ENCODE data around the gene PATL1. TPM values are rescaled to one million over a fixed set of nuclear protein-coding genes. Genes with fewer than 3 reads are reported as not detected.
"Not testable (repeated sequence)": the region's sequence is repeated elsewhere in the genome, so short reads cannot be mapped to it uniquely, and the experiment has no call there.

Gene PATL1
- polyA plus RNA-seq, 2 donors: 7.3 to 12.6 TPM

DNA sequence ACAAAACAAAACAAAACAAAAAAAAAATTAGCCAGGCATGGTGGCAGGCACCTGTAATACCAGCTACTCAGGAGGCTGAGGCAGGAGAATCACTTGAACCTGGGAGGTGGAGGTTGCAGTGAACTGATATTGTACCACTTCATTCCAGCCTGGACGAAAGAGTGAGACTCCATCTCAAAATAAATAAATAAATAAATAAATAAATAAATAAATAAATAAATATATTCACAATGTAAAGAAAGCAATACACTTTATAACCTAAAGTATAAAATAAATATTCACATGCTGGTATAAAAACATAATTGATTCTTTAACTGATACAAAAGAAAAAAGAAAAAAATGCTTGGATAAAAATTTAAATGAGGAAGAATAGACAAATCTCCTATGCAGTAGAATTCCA, 34.7 kb upstream of the PATL1 start:
- H3K27ac ChIP-seq (ENCODE audit: low read depth in 2 of 2, low read length in 1 of 2); H3K9me3 ChIP-seq (ENCODE audit: control insufficient read depth in 2 of 2, insufficient read depth in 1 of 2, low read depth in 1 of 2, low read length in 1 of 2); H3K36me3 ChIP-seq (ENCODE audit: control insufficient read depth in 2 of 2, insufficient read depth in 2 of 2, low read length in 1 of 2); H3K27me3 ChIP-seq (ENCODE audit: control insufficient read depth in 1 of 2, insufficient read depth in 2 of 2, low read length in 2 of 2); H3K4me1 ChIP-seq (ENCODE audit: control insufficient read depth in 2 of 2, insufficient read depth in 2 of 2, low read length in 1 of 2); H3K4me3 ChIP-seq (ENCODE audit: low read depth in 1 of 2, low read length in 2 of 2): not testable (repeated sequence)
- WGBS, 2 donors: 85 to 86% methylated on average over 1 of the region's 1 CpG

DNA sequence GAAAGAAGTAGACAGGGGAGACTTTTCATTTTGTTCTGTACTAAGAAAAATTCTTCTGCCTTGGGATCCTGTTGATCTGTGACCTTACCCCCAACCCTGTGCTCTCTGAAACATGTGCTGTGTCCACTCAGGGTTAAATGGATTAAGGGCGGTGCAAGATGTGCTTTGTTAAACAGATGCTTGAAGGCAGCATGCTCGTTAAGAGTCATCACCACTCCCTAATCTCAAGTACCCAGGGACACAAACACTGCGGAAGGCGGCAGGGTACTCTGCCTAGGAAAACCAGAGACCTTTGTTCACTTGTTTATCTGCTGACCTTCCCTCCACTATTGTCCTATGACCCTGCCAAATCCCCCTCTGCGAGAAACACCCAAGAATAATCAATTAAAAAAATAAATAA, 31.3 kb upstream of the PATL1 start:
- H3K27me3 ChIP-seq (ENCODE audit: control insufficient read depth in 1 of 2, insufficient read depth in 2 of 2, low read length in 2 of 2); H3K36me3 ChIP-seq (ENCODE audit: control insufficient read depth in 2 of 2, insufficient read depth in 2 of 2, low read length in 1 of 2); H3K27ac ChIP-seq (ENCODE audit: low read depth in 2 of 2, low read length in 1 of 2); H3K4me1 ChIP-seq (ENCODE audit: control insufficient read depth in 2 of 2, insufficient read depth in 2 of 2, low read length in 1 of 2); H3K9me3 ChIP-seq (ENCODE audit: control insufficient read depth in 2 of 2, insufficient read depth in 1 of 2, low read depth in 1 of 2, low read length in 1 of 2); H3K4me3 ChIP-seq (ENCODE audit: low read depth in 1 of 2, low read length in 2 of 2): not testable (repeated sequence)
- WGBS, 2 donors: 69 to 79% methylated on average over 4 of the region's 5 CpGs

DNA sequence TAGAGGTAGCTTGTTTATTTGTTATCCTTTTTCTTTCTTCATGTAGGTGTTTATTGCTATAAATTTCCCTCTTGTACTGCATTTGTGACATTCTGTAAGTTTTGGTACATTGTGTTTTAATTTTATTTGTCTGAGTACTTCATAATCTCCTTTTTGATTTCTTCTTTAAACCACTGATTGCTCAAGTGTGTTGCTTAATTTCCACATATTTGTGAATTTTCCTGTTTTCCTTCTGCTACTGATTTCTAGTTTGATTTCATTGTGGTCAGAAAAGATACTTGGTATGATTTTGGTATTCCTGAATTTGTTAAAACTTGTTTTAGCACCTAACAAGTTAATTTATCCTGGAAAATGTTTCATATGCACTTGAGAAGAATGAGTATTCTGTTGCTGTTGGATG, 29.7 kb upstream of the PATL1 start:
- Histone ChIP-seq H3K9me3 (ENCODE audit: control insufficient read depth in 2 of 2, insufficient read depth in 1 of 2, low read depth in 1 of 2, low read length in 1 of 2) (no peaks in the 10 kb centered on the region), H3K27ac (ENCODE audit: low read depth in 2 of 2, low read length in 1 of 2) (no peak overlapping the region), H3K4me3 (ENCODE audit: low read depth in 1 of 2, low read length in 2 of 2) (no peak overlapping the region), H3K36me3 (ENCODE audit: control insufficient read depth in 2 of 2, insufficient read depth in 2 of 2, low read length in 1 of 2) (no peaks in the 10 kb centered on the region), H3K27me3 (ENCODE audit: control insufficient read depth in 1 of 2, insufficient read depth in 2 of 2, low read length in 2 of 2) (no peaks in the 10 kb centered on the region), H3K4me1 (ENCODE audit: control insufficient read depth in 2 of 2, insufficient read depth in 2 of 2, low read length in 1 of 2) (no peaks in the 10 kb centered on the region)

DNA sequence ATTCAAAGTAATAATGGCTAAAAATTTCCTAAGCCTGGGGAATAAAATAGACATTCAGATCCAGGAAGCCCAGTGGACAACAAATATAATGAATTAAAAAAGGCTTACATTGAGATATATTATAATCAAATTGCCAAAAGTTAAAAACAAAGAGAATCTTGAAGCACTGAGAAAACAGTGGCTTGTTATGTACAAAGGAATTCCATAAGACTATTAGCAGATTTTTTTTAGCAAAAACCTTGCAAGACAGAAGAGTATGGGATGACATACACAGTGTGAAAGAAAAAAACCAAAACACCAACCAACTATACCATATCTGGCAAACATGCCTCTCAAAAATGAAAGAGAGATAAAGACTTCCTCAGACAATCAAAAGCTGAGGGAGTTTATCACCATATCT, 24.1 kb upstream of the PATL1 start:
- H3K27me3 ChIP-seq (ENCODE audit: control insufficient read depth in 1 of 2, insufficient read depth in 2 of 2, low read length in 2 of 2): no peaks in the 10 kb centered on the region
- no peaks in the 10 kb centered on the region for H3K4me1 ChIP-seq (ENCODE audit: control insufficient read depth in 2 of 2, insufficient read depth in 2 of 2, low read length in 1 of 2)
- H3K9me3 ChIP-seq (ENCODE audit: control insufficient read depth in 2 of 2, insufficient read depth in 1 of 2, low read depth in 1 of 2, low read length in 1 of 2): no peaks in the 10 kb centered on the region
- no peak overlapping the region for H3K27ac ChIP-seq (ENCODE audit: low read depth in 2 of 2, low read length in 1 of 2)
- H3K36me3 ChIP-seq (ENCODE audit: control insufficient read depth in 2 of 2, insufficient read depth in 2 of 2, low read length in 1 of 2): no peaks in the 10 kb centered on the region
- H3K4me3 ChIP-seq (ENCODE audit: low read depth in 1 of 2, low read length in 2 of 2): no peak overlapping the region

DNA sequence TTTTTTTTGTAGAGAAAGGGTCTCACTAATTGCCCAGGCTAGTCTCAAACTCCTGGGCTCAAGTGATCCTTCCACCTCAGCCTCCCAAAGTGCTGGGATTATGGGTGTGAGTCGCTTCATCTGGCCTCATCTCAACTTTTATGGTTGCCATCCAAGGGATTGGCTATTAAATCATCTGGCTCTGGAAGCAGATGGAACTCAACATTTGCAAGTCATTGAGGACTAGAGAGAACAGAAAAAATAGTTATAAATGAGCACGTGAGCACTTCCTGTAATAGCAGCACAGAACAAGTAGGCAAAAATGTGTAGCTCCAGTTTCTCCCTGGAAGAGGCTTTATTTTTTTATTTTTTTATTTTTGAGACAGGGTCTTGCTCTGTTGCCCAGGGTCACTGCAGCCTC, 22.3 kb upstream of the PATL1 start:
- Histone ChIP-seq H3K27me3 (ENCODE audit: control insufficient read depth in 1 of 2, insufficient read depth in 2 of 2, low read length in 2 of 2) (no peaks in the 10 kb centered on the region), H3K4me1 (ENCODE audit: control insufficient read depth in 2 of 2, insufficient read depth in 2 of 2, low read length in 1 of 2) (no peaks in the 10 kb centered on the region), H3K36me3 (ENCODE audit: control insufficient read depth in 2 of 2, insufficient read depth in 2 of 2, low read length in 1 of 2) (no peaks in the 10 kb centered on the region), H3K27ac (ENCODE audit: low read depth in 2 of 2, low read length in 1 of 2) (no peak overlapping the region), H3K9me3 (ENCODE audit: control insufficient read depth in 2 of 2, insufficient read depth in 1 of 2, low read depth in 1 of 2, low read length in 1 of 2) (no peaks in the 10 kb centered on the region), H3K4me3 (ENCODE audit: low read depth in 1 of 2, low read length in 2 of 2) (no peak overlapping the region)
- WGBS, 2 donors: 67 to 70% methylated on average over 2 of the region's 2 CpGs

DNA sequence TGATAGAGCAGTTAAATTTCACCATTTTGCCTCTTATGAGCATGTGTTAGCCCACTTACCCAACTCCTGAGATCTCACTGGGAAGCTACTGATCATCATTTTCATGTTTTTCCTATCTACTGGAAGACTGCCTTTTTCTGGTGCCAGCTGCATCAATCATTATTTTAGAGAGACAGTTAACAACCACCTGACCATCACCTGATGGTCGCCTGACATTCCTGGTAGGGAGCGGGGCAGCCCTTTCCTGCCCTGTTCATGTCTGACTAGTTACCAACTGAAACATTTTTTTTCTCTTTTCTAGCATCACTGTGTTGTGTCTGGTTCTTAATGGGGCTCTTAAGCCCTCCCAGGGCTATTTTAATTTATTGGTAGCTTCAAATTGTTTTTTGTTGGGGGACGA, 20.2 kb upstream of the PATL1 start:
- Histone ChIP-seq H3K4me3 (ENCODE audit: low read depth in 1 of 2, low read length in 2 of 2) (no peak overlapping the region), H3K4me1 (ENCODE audit: control insufficient read depth in 2 of 2, insufficient read depth in 2 of 2, low read length in 1 of 2) (no peaks in the 10 kb centered on the region), H3K9me3 (ENCODE audit: control insufficient read depth in 2 of 2, insufficient read depth in 1 of 2, low read depth in 1 of 2, low read length in 1 of 2) (no peaks in the 10 kb centered on the region), H3K36me3 (ENCODE audit: control insufficient read depth in 2 of 2, insufficient read depth in 2 of 2, low read length in 1 of 2) (no peaks in the 10 kb centered on the region), H3K27me3 (ENCODE audit: control insufficient read depth in 1 of 2, insufficient read depth in 2 of 2, low read length in 2 of 2) (no peaks in the 10 kb centered on the region), H3K27ac (ENCODE audit: low read depth in 2 of 2, low read length in 1 of 2) (no peak overlapping the region)
- WGBS, 2 donors: 66 to 74% methylated on average over 3 of the region's 3 CpGs

DNA sequence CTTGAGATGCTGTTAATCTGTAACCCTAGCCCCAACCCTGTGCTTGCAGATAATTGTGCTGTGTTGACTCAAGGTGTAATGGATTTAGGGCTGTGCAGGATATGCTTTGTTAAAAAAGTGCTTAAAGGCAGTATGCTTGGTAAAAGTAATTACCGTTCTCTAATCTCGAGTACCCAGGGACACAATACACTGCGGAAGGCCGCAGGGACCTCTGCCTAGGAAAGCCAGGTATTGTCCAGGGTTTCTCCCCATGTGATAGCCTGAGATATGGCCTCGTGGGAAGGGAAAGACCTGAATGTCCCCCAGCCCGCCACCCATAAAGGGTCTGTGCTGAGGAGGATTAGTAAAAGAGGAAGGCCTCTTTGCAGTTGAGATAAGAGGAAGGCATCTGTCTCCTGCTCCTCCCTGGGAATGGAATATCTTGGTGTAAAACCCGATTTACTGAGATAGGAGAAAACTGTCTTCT, 12.5 kb upstream of the PATL1 start:
- H3K27ac ChIP-seq (ENCODE audit: low read depth in 2 of 2, low read length in 1 of 2); H3K36me3 ChIP-seq (ENCODE audit: control insufficient read depth in 2 of 2, insufficient read depth in 2 of 2, low read length in 1 of 2); H3K9me3 ChIP-seq (ENCODE audit: control insufficient read depth in 2 of 2, insufficient read depth in 1 of 2, low read depth in 1 of 2, low read length in 1 of 2); H3K27me3 ChIP-seq (ENCODE audit: control insufficient read depth in 1 of 2, insufficient read depth in 2 of 2, low read length in 2 of 2); H3K4me1 ChIP-seq (ENCODE audit: control insufficient read depth in 2 of 2, insufficient read depth in 2 of 2, low read length in 1 of 2); H3K4me3 ChIP-seq (ENCODE audit: low read depth in 1 of 2, low read length in 2 of 2): not testable (repeated sequence)
- 60 to 73% methylated on average over 7 of the region's 7 CpGs for WGBS, 2 donors

DNA sequence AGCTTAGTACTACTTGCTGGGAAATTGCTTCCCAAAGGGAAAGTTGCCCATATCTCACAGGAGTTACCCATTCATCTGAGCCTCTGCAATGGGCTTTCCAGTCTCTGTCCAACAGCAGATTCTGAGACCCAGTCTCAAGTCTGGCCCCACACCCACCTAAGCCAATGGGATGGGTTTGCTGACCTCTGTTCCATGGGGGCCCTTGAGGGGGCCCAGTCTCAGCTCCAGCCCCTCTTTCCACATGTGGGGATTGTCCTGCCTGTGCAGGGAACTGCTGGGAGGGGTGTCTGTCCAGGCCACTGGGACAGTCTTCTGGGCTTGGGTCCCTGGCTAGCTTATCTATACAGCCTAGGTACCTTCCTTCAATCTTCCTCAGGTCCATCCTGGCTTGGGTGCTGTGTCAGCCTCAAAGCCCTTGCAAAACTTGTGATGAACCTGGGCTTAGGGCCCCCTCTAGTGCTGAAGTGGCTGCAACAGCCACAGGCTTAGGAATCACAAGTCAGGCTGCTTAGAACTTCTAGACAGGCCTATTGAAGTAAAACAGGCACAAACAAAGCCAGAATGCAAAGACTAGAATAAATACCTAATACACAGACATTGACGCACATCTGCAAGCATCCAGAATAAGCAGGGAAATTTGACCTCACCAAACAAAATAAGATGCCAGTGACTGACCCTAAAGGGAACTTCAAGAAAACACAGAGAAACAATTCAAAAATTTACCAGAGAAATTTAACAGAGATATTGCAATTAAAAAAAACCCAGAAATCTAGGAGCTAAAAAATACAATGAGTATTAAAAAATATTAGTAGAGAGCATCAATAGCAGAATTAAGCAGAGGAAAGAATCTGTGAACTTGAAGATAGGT, 11.7 kb upstream of the PATL1 start:
- H3K27ac ChIP-seq (ENCODE audit: low read depth in 2 of 2, low read length in 1 of 2): no peak overlapping the region

DNA sequence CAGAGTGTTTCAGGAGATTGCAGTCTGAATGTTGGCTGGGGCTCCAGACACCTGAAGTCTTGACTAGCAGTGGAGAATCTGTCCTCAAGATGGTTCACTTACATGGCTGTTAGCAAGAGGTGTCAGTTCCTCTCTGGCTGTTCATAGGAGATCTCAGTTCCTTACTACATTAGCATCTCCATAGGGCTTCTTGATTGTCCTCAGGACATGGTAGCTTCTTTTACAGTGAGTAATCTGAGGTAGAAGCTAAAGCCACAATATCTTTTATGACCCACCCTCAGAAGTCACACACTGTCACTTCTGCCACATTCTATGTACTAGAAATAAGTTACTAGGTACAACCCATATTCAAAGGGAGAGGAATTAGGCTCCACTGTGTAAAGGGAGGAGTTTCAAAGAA, 10.5 kb upstream of the PATL1 start:
- H3K4me1 ChIP-seq (ENCODE audit: control insufficient read depth in 2 of 2, insufficient read depth in 2 of 2, low read length in 1 of 2): no peaks in the 10 kb centered on the region
- H3K4me3 ChIP-seq (ENCODE audit: low read depth in 1 of 2, low read length in 2 of 2): no peak overlapping the region
- H3K27ac ChIP-seq (ENCODE audit: low read depth in 2 of 2, low read length in 1 of 2): no peak overlapping the region
- no peaks in the 10 kb centered on the region for H3K27me3 ChIP-seq (ENCODE audit: control insufficient read depth in 1 of 2, insufficient read depth in 2 of 2, low read length in 2 of 2)
- H3K9me3 ChIP-seq (ENCODE audit: control insufficient read depth in 2 of 2, insufficient read depth in 1 of 2, low read depth in 1 of 2, low read length in 1 of 2): no peaks in the 10 kb centered on the region
- H3K36me3 ChIP-seq (ENCODE audit: control insufficient read depth in 2 of 2, insufficient read depth in 2 of 2, low read length in 1 of 2): no peaks in the 10 kb centered on the region

More for the DNA sequence above, 11.7 kb upstream of the PATL1 start:
- H3K27me3 ChIP-seq (ENCODE audit: control insufficient read depth in 1 of 2, insufficient read depth in 2 of 2, low read length in 2 of 2): no peaks in the 10 kb centered on the region
- H3K4me3 ChIP-seq (ENCODE audit: low read depth in 1 of 2, low read length in 2 of 2): no peak overlapping the region
- H3K4me1 ChIP-seq (ENCODE audit: control insufficient read depth in 2 of 2, insufficient read depth in 2 of 2, low read length in 1 of 2): no peaks in the 10 kb centered on the region
- H3K36me3 ChIP-seq (ENCODE audit: control insufficient read depth in 2 of 2, insufficient read depth in 2 of 2, low read length in 1 of 2): no peaks in the 10 kb centered on the region
- WGBS, 2 donors: 46 to 54% methylated on average over 1 of the region's 1 CpG
- no peaks in the 10 kb centered on the region for H3K9me3 ChIP-seq (ENCODE audit: control insufficient read depth in 2 of 2, insufficient read depth in 1 of 2, low read depth in 1 of 2, low read length in 1 of 2)

DNA sequence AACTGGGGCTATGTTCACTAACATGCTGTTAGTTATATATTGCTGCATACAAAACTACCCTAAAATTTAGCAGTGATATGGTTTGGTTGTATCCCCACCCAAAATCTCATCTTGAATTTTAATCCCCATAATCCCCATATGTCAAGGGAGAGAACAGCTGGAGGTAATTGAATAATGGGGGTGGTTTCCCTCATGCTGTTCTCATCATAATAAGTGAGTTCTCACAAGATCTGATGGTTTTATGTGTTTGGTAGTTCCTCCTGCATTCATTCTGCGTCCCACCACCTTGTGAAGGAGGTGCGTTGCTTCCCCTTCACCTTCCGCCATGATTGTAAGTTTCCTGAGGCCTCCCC, 10.0 kb upstream of the PATL1 start:
- Histone ChIP-seq H3K27ac (ENCODE audit: low read depth in 2 of 2, low read length in 1 of 2) (no peak overlapping the region), H3K4me3 (ENCODE audit: low read depth in 1 of 2, low read length in 2 of 2) (no peak overlapping the region), H3K27me3 (ENCODE audit: control insufficient read depth in 1 of 2, insufficient read depth in 2 of 2, low read length in 2 of 2) (no peaks in the 10 kb centered on the region), H3K4me1 (ENCODE audit: control insufficient read depth in 2 of 2, insufficient read depth in 2 of 2, low read length in 1 of 2) (no peaks in the 10 kb centered on the region), H3K36me3 (ENCODE audit: control insufficient read depth in 2 of 2, insufficient read depth in 2 of 2, low read length in 1 of 2) (no peaks in the 10 kb centered on the region), H3K9me3 (ENCODE audit: control insufficient read depth in 2 of 2, insufficient read depth in 1 of 2, low read depth in 1 of 2, low read length in 1 of 2) (no peaks in the 10 kb centered on the region)
- WGBS, 2 donors: 88 to 92% methylated on average over 3 of the region's 3 CpGs
